ENCODE measurements around the gene STIM1.

STIM1 gene

DNA sequence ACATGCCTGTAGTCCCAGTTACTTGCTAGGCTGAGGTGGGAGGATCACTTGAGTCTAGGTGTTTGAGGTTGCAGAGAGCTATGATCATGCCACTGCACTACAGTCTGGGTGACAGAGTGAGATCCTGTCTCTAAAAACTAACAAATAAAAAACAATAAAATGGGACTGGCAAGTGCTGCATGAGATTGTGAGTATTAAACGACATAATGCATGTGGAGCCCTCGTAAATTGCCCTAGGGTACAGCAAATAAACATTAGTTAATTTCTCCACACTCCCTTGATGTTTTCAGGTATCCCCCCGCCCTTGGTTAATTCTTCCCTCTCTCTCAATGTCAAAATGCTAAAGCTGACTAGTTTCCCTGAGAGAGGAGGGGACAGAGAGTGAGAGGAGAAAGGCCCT is 9.8 kb upstream of the STIM1 start:
- no peak for TF ChIP-seq CTCF (IDR thresholded peaks at IDR 0.05; ENCODE audit: control extremely low read depth, extremely low read depth, low read depth, missing control alignments)
- POLR2A ChIA-PET, result no interaction called here
- no peak for DNase-seq (ENCODE audit: extremely low spot score)
- CTCF ChIA-PET, result interaction anchor here (12.1 to 43.8 kb wide), 4 partner anchors 5 to 225 kb away, joined by 329 to 1411 read pairs (median 376); partner anchors contain the start of genes RHOG and STIM1

DNA sequence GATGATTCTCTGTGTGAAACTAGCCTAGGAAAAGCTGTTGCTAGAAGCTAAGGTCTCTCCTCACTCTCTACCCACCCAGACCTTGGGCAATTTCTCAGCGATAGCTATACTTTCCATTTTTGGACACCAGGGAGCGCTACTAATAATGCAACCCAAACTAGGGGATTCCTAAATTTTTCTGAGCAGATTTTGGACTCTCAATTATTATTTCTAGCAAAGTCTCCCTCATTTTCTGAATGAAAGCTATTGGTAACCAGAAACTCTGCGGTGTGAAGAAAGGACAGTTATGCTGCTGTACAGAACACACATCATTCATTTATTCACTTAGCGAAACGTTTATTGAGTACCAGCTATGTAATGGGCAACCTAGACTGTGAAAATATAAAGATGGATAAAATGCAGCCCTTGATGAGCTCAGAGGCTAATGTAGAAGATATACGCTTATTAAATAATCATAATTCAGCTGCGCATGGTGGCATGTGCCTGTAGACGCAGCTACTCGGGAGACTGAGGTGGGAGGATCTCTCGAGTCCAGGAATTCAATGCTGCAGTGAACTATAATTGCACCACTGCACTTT is 6.1 kb upstream of the STIM1 start:
- peak; percentile 39 for DNase-seq (ENCODE audit: extremely low spot score)
- POLR2A ChIA-PET, result interaction anchor here (0.6 kb wide), 1 partner anchor 46 kb away, joined by 4 read pairs; no protein-coding TSS in a partner anchor
- CTCF ChIA-PET, result interaction anchor here (0.8 to 43.8 kb wide), 47 partner anchors 9 to 256 kb away, joined by 3 to 1411 read pairs (median 5); partner anchors contain the start of genes PGAP2 and RHOG
- peak; percentile 53 for TF ChIP-seq CTCF (IDR thresholded peaks at IDR 0.05; ENCODE audit: control extremely low read depth, extremely low read depth, low read depth, missing control alignments)

GRCh38 chr11:3853545-3853842 is 2.0 kb upstream of the STIM1 start:
- CTCF ChIA-PET, result interaction anchor here (1.4 to 43.8 kb wide), 8 partner anchors 13 to 217 kb away, joined by 7 to 1411 read pairs (median 18); partner anchors contain the start of gene RHOG
- no peak for TF ChIP-seq CTCF (IDR thresholded peaks at IDR 0.05; ENCODE audit: control extremely low read depth, extremely low read depth, low read depth, missing control alignments)
- POLR2A ChIA-PET, result interaction anchor here (3.4 kb wide), 1 partner anchor 13 kb away, joined by 22 read pairs; the partner anchor contains the start of gene RHOG
- no peak for DNase-seq (ENCODE audit: extremely low spot score)

DNA sequence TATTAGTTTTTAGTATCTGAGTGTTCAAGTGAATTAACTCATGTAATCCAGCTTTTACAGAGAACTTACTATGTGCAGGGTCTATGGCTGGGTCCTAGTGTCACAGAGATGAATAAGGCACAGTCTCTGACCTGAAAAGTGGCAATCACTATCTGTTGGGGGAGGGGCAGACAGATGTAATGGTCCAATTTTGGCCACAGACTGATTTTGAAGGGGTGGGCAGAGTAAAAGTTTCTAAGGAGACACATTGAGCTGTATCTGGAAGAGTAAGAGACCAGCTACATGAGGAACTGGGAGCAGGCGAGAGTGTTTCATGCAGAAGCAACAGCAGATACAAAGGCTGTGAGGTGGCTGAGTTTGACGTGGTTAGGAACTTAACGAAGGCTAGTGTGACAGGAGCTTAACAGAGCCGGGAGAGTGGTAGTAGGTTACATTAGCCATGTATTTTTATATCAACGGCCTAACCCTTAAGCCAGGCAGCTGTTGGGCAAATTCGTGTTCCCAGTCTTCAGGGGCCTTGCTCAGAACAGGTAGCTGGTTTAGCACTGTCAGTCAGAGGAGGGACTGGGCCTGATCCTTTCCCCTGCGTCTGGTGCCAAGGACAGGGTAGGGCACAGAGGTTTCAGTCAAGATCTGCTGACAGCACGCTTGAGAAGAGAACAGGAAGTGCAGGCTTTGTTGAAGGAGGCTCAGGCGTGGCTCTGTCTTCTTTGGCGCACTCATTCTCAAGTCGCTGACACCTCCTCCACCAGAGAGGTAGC is 1.4 kb upstream of the STIM1 start:
- TF ChIP-seq CTCF (IDR thresholded peaks at IDR 0.05; ENCODE audit: control extremely low read depth, extremely low read depth, low read depth, missing control alignments), result no peak
- no peak for DNase-seq (ENCODE audit: extremely low spot score)
- CTCF ChIA-PET, result interaction anchor here (0.8 to 43.8 kb wide), 50 partner anchors 13 to 298 kb away, joined by 3 to 1411 read pairs (median 6); partner anchors contain the start of genes NUP98 and RHOG
- POLR2A ChIA-PET, result interaction anchor here (0.6 to 3.4 kb wide), 7 partner anchors 12 to 219 kb away, joined by 3 to 22 read pairs (median 5); partner anchors contain the start of gene RHOG

DNA sequence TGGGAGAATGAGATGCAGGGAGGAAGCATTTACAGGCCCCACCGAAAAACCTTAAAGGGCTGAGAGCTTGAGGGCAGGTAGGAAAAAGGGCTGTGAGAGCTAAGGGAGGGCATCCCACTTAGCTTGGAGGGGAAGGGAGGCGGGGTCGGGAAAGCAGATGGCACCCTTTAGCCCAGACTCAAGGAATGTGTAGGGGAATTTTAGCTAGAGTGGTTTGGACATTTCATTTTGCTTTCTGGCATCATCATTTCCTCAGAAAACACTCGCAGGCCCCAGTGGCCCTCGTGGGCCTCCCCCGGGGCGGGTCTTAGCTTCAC is 846 bp upstream of the STIM1 start:
- DNase-seq (ENCODE audit: extremely low spot score), result no peak
- ChIA-PET POLR2A (interaction anchor here (0.6 to 3.4 kb wide), 8 partner anchors 12 to 218 kb away, joined by 3 to 22 read pairs (median 4); partner anchors contain the start of gene RHOG), CTCF (interaction anchor here (0.8 to 43.8 kb wide), 52 partner anchors 14 to 297 kb away, joined by 3 to 1411 read pairs (median 5); partner anchors contain the start of genes NUP98 and RHOG)
- no peak for TF ChIP-seq CTCF (IDR thresholded peaks at IDR 0.05; ENCODE audit: control extremely low read depth, extremely low read depth, low read depth, missing control alignments)

GRCh38 chr11:3855808-3856491 is 486 bp downstream of the STIM1 start:
- TF ChIP-seq CTCF (IDR thresholded peaks at IDR 0.05; ENCODE audit: control extremely low read depth, extremely low read depth, low read depth, missing control alignments), result no peak
- POLR2A ChIA-PET, result interaction anchor here (0.6 to 3.4 kb wide), 8 partner anchors 11 to 202 kb away, joined by 3 to 22 read pairs (median 4); partner anchors contain the start of gene RHOG
- CTCF ChIA-PET, result interaction anchor here (0.8 to 43.8 kb wide), 33 partner anchors 15 to 238 kb away, joined by 3 to 1411 read pairs (median 7); partner anchors contain the start of gene RHOG
- no peak for DNase-seq (ENCODE audit: extremely low spot score)

Data from GM10248 (cell line).